Kidney (tissue), 14 donors: Measurements from ENCODE around the gene FAM81A. TPM values are rescaled to one million over a fixed set of nuclear protein-coding genes. Genes with fewer than 3 reads are reported as not detected.
A peak's percentile ranks its signal among the peaks of the same experiment; 100 is the strongest.
"Not testable (repeated sequence)": the region's sequence is repeated elsewhere in the genome, so short reads cannot be mapped to it uniquely, and the experiment has no call there.

Source experiments
- DNase-seq, 5 donors: peaks; one replicate each; pipeline ENCODE4 v3.0.0-alpha.2; 2013 to 2020
- FAIRE-seq: peaks from 2 replicates; lab custom pipeline; 2012; peaks lifted over from hg19 to GRCh38; lab: Jason Lieb, UNC
- H3K27ac ChIP-seq, 2 donors: one replicate each; pipeline ENCODE4 v1.7.0; 2013; ENCODE audit warnings: low read depth in 2 of 2, low read length in 2 of 2, inconsistent platforms in 1 of 2
- H3K27me3 ChIP-seq: one replicate; pipeline ENCODE4 v1.7.1; 2013; ENCODE audit warnings: low read length, inconsistent platforms; ENCODE audit not compliant: control insufficient read depth, insufficient read depth
- H3K36me3 ChIP-seq, 3 donors: one replicate each; pipeline versions ENCODE4 v1.7.0 to v1.7.1; 2013; ENCODE audit warnings: low read length in 3 of 3, control low read depth in 1 of 3, inconsistent platforms in 1 of 3; ENCODE audit not compliant: insufficient read depth in 3 of 3, control insufficient read depth in 2 of 3
- H3K4me1 ChIP-seq, 3 donors: one replicate each; pipeline versions ENCODE4 v1.7.0 to v1.7.1; 2013; ENCODE audit warnings: low read length in 3 of 3, inconsistent platforms in 1 of 3, low read depth in 1 of 3; ENCODE audit not compliant: control insufficient read depth in 2 of 3, insufficient read depth in 2 of 3
- H3K4me3 ChIP-seq, 3 donors: one replicate each; pipeline versions ENCODE4 v1.7.0 to v1.8.1; 2013; ENCODE audit warnings: low read length in 3 of 3, control low read depth in 1 of 3, inconsistent platforms in 1 of 3
- H3K9ac ChIP-seq, 3 donors: one replicate each; pipeline versions ENCODE4 v1.7.0 to v1.7.1; 2013; ENCODE audit warnings: low read length in 3 of 3, control low read depth in 1 of 3, inconsistent platforms in 1 of 3
- H3K9me3 ChIP-seq, 3 donors: one replicate each; pipeline versions ENCODE4 v1.7.0 to v1.7.1; 2013; ENCODE audit warnings: low read length in 3 of 3, control low read depth in 1 of 3, inconsistent platforms in 1 of 3; ENCODE audit not compliant: control insufficient read depth in 2 of 3, insufficient read depth in 1 of 3
- CTCF ChIP-seq: IDR thresholded peaks from 3 replicates; pipeline ENCODE4 v1.5.1; 2012; ENCODE audit warnings: mild to moderate bottlenecking, moderate library complexity, borderline replicate concordance; ENCODE audit not compliant: insufficient read depth; ENCODE audit errors: extremely low read depth
- intact Hi-C: fragments of 100-400 bp; cut with DNase I; formaldehyde crosslinking; loops from one replicate; pipeline ENCODE4 v1.11.1; 2022
- polyA plus RNA-seq: library from polyadenylated mRNA; stranded (reverse); fragments of 350-450 nt; fragmentation: Illumina TruSeq; extraction: RNeasy Lipid Tissue Mini Kit (QIAGEN cat#74804); gene quantifications from one replicate; pipeline ENCODE4 v1.2.3, GENCODE V29; 2014; ENCODE audit warnings: low read depth, low replicate concordance; ENCODE audit not compliant: insufficient read depth
- total RNA-seq: library from RNA; stranded (reverse); fragmentation: NEBNext Ultra II Directional; extraction: Animal tissue kit (Norgen Biotek cat#: 25700); gene quantifications from one replicate; pipeline ENCODE4 v1.2.1, GENCODE V29; 2021
- donor health status: control.
- donor health status: control.
- donor health status: control.
- donor health status: control.
- donor health status: control.
- donor health status: DM: yes; HTN: yes; CAD: no.
- donor health status: Normal renal cell carcinoma (clear cell type).

The FAM81A gene
- total and polyA plus RNA-seq, 2 donors from 2014 or later, result 10.4 TPM

GRCh38 chr15:59419170-59419569 lies 18.8 kb upstream of the FAM81A start:
- DNase-seq (no peak), FAIRE-seq (no peak)
- no peaks in the 10 kb centered on the region for H3K4me1 ChIP-seq
- intact Hi-C loops, result no loop called here
- H3K36me3 ChIP-seq, result no peaks in the 10 kb centered on the region
- no peak for TF ChIP-seq CTCF
- H3K9me3 ChIP-seq, result no peaks in the 10 kb centered on the region
- no peak overlapping the region for H3K27ac ChIP-seq
- H3K4me3 ChIP-seq, result no peak overlapping the region
- H3K9ac ChIP-seq, result no peak overlapping the region
- H3K27me3 ChIP-seq, result no peaks in the 10 kb centered on the region

- TF ChIP-seq CTCF, result no peak
- H3K4me1 ChIP-seq, result no peaks in the 10 kb centered on the region
- no peak overlapping the region for H3K27ac ChIP-seq
- no peak overlapping the region for H3K4me3 ChIP-seq
- no peak for FAIRE-seq
- no peaks in the 10 kb centered on the region for H3K27me3 ChIP-seq
- intact Hi-C loops, result no loop called here
- H3K9me3 ChIP-seq, result no peaks in the 10 kb centered on the region
- DNase-seq, result no peak
- H3K36me3 ChIP-seq, result no peaks in the 10 kb centered on the region
- H3K9ac ChIP-seq, result no peak overlapping the region
These were observed 17.9 kb upstream of the FAM81A start for GRCh38 chr15:59420108-59420507.

GRCh38 chr15:59420986-59421618 lies 16.9 kb upstream of the FAM81A start:
- Histone ChIP-seq H3K4me3 (no peak overlapping the region), H3K4me1 (no peaks in the 10 kb centered on the region), H3K36me3 (no peaks in the 10 kb centered on the region), H3K9ac (no peak overlapping the region), H3K27me3 (no peaks in the 10 kb centered on the region), H3K27ac (no peak overlapping the region), H3K9me3 (no peaks in the 10 kb centered on the region)
- no peak for FAIRE-seq
- TF ChIP-seq CTCF, result no peak
- peak in 3 of 5 donors; percentile 55 to 70 (median 64) for DNase-seq
- intact Hi-C loops, result no loop called here

GRCh38 chr15:59424616-59425015 lies 13.4 kb upstream of the FAM81A start:
- Histone ChIP-seq H3K9ac (no peak overlapping the region), H3K27me3 (no peaks in the 10 kb centered on the region), H3K27ac (no peak overlapping the region), H3K4me1 (no peaks in the 10 kb centered on the region), H3K4me3 (no peak overlapping the region), H3K9me3 (no peaks in the 10 kb centered on the region), H3K36me3 (no peaks in the 10 kb centered on the region)
- FAIRE-seq (no peak), DNase-seq (no peak)
- no peak for TF ChIP-seq CTCF
- intact Hi-C loops, result no loop called here

GRCh38 chr15:59428898-59429297 lies 9.1 kb upstream of the FAM81A start:
- H3K27me3 ChIP-seq, H3K9me3 ChIP-seq, H3K9ac ChIP-seq, intact Hi-C loops, H3K27ac ChIP-seq, H3K4me3 ChIP-seq, DNase-seq, H3K36me3 ChIP-seq, H3K4me1 ChIP-seq: not testable (repeated sequence)
- peak; percentile 62 for FAIRE-seq
